NCI-H1436 treated with DMSO at 0.1 percent for 48 hours (cell line): ENCODE measurements around the gene DCDC1.

Experiments
- DNase-seq: peaks from one replicate; lab custom pipeline; 2025; lab: John Stamatoyannopoulos, UW

DCDC1 gene

DNA sequence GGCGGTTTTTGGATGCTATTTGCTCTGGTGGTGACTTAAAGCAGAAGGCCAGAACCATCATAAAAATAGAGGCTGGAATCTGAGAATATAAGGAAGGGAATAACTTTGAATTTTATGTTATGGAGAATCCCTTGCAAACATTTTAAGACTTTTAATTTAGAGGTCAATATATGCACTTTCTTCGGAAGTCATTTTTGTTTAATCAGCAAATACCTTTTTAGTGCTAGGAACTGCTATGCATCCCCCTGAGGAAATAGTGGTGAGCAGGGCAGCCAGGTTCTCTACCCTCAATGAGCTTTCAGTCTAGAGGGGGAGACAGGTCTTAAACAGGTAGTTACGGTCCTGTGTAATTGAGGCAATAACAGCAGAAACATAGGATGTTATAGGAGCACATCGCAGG, 516.9 kb downstream of the DCDC1 start:
- DNase-seq = no peak

DNA sequence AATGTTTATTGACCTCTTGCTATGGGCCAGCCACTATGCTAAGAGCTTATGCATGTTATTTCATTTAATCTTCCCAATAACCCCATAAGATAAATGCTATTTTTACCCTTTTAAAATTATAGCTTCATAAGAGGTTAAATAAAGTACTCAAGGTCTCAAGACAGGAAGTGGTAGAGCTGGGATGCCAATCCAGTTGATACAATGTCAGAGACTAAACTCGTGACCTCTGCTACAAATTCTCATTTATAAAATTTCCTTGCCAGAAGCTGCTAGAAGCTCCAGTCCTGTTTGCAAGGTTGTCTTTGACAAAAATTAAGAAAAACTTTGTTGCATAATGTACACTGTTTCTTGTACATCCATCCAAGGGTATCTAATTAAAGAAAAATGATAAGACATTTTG, 517.4 kb downstream of the DCDC1 start:
- no peak for DNase-seq

DNA sequence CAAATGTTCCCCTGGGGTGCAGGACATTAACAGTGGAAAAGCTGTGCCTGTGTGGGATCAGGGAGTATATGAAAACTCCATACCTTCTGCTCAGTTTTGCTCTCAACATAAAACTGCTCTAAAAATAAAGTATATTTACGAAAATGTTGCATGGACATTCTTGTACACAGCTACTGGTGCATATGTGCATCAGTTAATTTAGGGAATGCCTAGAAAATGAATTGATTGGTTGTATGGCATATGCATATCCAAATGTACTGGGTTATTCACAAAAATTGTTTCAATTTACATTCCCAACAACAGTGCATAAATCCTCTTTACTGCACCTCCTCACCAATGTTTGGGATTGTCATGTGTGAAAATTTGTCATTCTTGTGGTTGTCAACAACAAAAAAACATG, 532.3 kb downstream of the DCDC1 start:
- no peak for DNase-seq

DNA sequence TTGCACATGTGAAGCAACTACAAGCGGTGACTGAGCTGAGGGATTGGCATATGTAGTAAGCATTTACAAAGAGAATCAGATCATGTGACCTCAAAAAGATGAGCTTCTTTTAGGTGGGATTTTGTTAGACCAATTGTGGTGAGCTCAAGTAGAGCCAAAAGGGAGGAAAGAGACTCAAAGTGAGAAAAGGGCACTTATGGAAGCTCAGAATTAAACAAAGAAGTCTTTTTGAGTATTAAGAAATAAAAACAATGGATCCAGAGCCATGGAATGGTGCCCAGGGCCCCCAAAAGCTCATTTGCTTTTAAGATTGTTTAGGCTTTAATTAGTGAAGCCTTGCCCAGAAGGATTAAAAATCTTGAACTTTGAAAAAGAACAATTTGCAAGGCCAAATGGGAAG, 536.7 kb downstream of the DCDC1 start:
- no peak for DNase-seq

DNA sequence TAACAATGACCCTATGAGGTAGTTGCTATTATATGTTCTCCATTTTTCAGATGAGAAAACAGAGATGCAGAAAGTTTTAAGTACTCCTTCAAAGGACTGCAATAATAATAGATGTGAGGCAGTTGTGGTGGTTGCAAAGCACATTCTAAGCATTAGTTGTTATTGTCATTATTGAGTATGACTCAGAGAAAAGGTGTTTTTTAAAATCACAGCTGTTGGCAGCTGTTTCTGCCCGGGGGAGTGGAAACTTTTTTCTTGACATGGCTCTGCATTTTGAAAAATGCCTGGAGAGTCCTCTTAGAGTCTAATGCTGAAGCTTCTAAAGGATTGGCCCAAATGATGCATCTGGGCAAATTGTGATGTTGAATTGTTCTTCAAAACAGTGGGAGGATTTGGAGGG, 538.9 kb downstream of the DCDC1 start:
- DNase-seq = no peak

DNA sequence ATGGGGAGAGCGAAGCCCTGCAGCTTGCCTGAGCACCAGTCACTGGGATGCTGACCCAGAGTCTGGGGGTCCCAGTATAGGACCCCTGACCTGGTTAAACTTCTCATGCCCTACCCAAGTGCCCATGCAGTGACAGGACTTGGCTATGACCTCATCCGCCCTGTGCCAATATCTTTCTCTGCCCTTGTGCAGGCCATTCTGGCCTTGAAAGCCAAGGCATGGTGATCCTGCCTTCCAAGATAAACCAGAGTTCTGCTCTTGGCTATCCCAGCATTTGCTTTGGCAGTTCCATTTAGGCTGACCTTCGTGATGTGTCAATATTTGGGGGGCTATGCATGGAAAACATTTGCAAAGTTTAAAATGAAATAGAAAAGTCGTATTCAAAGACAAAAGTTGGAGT, 542.6 kb downstream of the DCDC1 start:
- DNase-seq = no peak

DNA sequence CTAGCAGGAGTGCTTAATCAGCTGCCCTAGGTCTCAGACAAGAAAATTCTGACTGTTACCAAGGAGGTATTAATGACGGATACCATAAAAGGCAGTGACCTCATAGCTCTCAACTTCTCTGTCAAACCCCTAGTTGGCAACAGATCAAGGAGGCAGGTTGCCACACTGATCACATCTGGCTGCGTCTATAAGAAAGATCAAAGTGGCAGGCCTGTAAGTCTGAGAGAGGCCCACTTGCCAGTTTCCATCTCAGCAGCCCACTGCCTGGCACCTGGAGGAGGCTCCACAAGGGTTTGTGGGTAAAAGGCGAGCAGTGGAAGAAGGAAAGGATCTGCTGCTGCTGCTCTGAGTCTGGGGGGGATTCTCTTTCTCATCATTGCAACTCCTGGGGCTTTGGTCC, 543.8 kb downstream of the DCDC1 start:
- DNase-seq = no peak

DNA sequence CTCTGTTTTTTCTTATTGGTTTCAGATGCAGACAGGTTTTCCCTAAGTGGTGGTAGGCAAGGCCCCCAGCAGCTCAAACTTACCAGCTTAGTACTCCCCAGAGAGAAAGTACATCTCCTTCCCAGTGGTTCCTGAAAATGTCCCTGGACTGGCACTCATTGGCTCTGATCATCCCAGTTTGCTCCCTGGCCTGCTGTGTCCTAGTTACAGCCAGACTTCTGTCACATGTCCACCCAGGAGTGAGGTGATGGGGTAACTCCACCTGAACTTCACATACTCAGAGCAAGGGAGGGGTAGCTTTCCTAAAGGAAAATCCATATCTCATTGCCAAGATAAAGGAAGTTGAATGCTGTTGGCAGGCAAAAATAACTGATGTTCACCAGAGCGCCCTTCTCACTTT, 546.4 kb downstream of the DCDC1 start:
- DNase-seq = no peak

DNA sequence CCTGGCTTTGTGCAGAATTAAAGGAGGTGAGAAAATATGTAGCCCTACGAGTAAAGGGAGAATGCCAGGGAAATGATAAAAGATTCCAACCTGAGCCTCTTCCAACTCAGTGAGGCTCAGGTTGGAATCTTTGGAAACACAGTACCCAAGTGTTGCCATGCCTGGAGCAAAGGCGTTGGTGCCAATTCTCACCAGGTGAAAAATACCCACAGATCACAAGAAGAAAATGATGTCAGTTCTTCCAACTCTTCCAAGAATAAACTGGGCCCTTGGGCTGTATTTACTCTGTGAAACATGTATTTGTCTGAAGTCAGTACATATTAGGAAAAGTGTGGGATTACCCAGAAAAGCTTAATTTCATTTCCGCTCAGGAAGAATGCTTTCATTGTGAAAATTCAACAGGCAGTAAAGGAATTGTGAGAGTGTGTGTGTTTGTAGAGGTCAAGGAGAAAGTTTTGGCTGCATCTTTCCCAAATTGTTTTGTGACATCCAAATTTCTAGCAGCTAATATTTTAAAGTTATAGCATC, 548.0 kb downstream of the DCDC1 start:
- no peak for DNase-seq

DNA sequence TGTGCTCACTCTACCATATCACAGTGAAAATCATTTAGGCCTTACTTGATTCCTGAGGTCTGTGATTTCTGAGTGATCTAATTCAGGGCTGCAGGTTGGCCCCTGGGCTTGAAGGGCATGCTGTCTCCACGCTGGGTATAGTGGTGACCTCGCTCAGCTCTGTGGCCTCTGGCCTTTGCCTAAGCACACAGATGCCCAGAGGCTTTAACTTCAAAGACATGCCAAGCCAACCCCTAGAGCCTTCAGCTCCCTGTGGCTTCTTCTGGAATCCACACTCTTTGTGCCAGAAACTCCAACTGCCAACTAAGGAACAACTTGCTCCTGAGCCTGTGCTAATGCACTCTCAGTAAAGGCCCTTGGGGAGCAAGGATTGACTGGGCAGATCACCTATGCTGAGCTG, 550.8 kb downstream of the DCDC1 start:
- DNase-seq = no peak

DNA sequence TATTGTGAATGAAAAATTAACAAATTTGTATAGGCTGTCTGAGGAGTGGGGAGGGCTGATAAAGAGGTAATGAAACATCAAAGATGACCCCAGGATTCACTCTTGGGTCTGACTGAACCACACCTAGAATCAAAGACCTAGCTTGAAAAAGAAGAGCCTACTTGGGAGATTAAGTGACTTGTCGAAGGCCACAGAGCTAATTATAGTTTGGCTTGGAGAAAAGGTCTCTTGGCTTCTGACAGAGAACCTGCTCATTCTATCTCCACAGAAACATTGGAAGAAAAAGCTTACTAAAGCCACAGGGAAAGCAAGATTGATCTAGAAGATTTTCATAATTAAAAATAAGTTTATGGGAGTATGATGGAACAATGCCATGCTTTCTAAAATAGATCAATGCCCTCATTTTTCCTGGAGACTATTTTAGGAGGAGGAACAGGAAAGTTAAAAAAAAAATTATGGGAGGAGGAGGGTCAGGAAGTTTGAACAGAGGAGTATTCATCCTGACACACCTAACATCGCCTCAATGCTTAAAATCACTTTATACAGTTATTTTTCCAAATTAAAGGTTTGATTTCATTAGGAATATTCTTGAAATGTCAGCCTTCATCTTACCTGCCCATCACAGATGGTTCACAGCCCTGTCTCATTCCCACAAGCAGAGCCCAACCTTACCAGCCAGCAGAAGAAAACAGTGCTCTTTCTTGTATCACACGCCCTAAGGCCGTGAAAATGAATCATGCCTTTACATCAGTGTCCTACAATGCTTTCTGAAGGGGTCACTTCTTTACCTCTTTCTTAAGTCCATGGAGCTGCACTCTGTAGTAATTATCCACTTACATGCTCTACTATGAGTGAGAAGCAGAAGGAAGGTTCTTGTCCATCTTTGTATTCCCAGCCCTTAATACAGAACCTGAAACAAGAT, 552.3 kb downstream of the DCDC1 start:
- DNase-seq = no peak

DNA sequence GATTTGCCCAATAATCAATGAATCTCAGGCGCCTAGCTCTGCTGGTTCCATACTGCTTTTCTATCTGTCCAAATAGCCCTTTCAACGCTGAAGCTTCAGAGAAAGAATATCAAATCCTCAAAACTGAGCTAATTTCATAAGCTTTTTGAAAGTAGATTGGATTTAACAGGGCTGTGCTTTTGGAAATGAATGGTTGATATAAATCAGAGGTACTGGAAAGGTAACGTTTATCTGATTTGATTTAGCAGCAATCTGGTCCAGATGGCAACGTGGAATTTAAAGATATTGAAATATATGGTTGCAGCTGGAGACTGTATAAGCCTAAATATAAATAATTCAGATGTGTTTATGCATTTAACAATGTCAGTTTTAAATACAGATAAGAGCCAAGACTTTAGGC, 553.9 kb downstream of the DCDC1 start:
- no peak for DNase-seq

DNA sequence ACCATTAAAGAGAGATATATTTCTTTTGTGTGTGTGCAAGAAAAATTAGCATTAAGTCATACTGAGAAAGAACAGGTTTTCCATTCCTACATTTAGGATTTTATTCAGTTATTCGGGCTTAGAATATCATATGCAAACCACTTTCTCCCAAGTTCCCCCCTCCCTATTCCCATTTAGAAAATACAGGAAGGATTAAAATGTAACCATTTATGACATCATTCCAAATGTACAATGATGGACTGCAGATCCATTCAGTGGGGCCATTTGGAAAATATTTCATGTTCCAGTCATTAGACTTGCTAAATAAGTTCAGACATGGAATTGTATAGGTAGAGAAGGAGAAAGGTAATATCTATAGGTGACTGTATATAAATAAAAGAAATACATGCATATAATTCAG, 554.8 kb downstream of the DCDC1 start:
- DNase-seq = no peak
